Astrocyte of the spinal cord (primary cell): ENCODE results near the gene GDI1.
A peak's percentile ranks its signal among the peaks of the same experiment; 100 is the strongest.

Experiments used
- DNase-seq: peaks from one replicate; pipeline ENCODE4 v3.0.0; 2011; ENCODE audit warnings: low read depth, low spot score
- H3K4me3 ChIP-seq: 2 replicates; pipeline ENCODE4 v1.5.1; 2011; ENCODE audit warnings: low read depth, mild to moderate bottlenecking, low read length, moderate library complexity
- CTCF ChIP-seq: IDR thresholded peaks from 2 replicates; pipeline ENCODE4 v1.5.1; 2012; ENCODE audit warnings: low read depth, mild to moderate bottlenecking, low read length, inconsistent platforms
- in situ Hi-C: cut with HindIII; loops from 2 replicates; pipeline ENCODE4 v1.10.0; 2017; ENCODE audit warnings: low sequenced_read_pairs

The GDI1 gene

GRCh38 chrX:154472685-154473632 lies 36.0 kb downstream of the GDI1 start:
- H3K4me3 ChIP-seq = no peak overlapping the region
- in situ Hi-C loops = no loop called here
- DNase-seq = no peak
- TF ChIP-seq CTCF = no peak

- TF ChIP-seq CTCF = no peak
- no peak overlapping the region for H3K4me3 ChIP-seq
- in situ Hi-C loops = no loop called here
- DNase-seq = no peak
Measured at GRCh38 chrX:154473683-154474082, 36.7 kb downstream of the GDI1 start.

GRCh38 chrX:154476821-154477220 lies 39.9 kb downstream of the GDI1 start:
- no peak for DNase-seq
- TF ChIP-seq CTCF = no peak
- in situ Hi-C loops = no loop called here
- no peak overlapping the region for H3K4me3 ChIP-seq

- peak overlapping the region; percentile 51 for H3K4me3 ChIP-seq
- no peak for DNase-seq
- in situ Hi-C loops = no loop called here
- TF ChIP-seq CTCF = no peak
Measured at GRCh38 chrX:154477891-154478477, 41.0 kb downstream of the GDI1 start.

GRCh38 chrX:154478728-154479622 lies 42.0 kb downstream of the GDI1 start, which contains the start of gene LAGE3:
TSS of gene LAGE3 (minus strand) at chrX:154479281. CDS start at chrX:154478915, 366 bp downstream.
- TF ChIP-seq CTCF = no peak
- in situ Hi-C loops = no loop called here
- peak; percentile 88 for DNase-seq
- peak within 1 kb of the TSS; percentile 51 for H3K4me3 ChIP-seq

GRCh38 chrX:154481195-154481594 lies 44.2 kb downstream of the GDI1 start:
- in situ Hi-C loops = no loop called here
- TF ChIP-seq CTCF = no peak
- no peak overlapping the region for H3K4me3 ChIP-seq
- no peak for DNase-seq
